GM12873 (cell line): Measurements from ENCODE around the gene DDX42.

Experiments used
- CTCF ChIP-seq: IDR thresholded peaks from 2 replicates; pipeline ENCODE4 v1.5.1; 2012; ENCODE audit warnings: low read depth, mild to moderate bottlenecking, moderate library complexity, low read length, control low read depth; ENCODE audit not compliant: insufficient read depth; ENCODE audit errors: missing control alignments

The DDX42 gene

GRCh38 chr17:63753215-63753614 is 20.8 kb upstream of the DDX42 start:
- TF ChIP-seq CTCF, result no peak

GRCh38 chr17:63754046-63754445 is 19.9 kb upstream of the DDX42 start:
- no peak for TF ChIP-seq CTCF

- TF ChIP-seq CTCF, result no peak
These were observed 15.5 kb upstream of the DDX42 start for GRCh38 chr17:63758428-63758827.

GRCh38 chr17:63760771-63761539 is 13.0 kb upstream of the DDX42 start:
- TF ChIP-seq CTCF, result no peak

GRCh38 chr17:63762161-63763078 is 11.6 kb upstream of the DDX42 start:
- TF ChIP-seq CTCF, result no peak

GRCh38 chr17:63764716-63765115 is 9.3 kb upstream of the DDX42 start:
- no peak for TF ChIP-seq CTCF

- TF ChIP-seq CTCF, result no peak
These were observed 7.2 kb upstream of the DDX42 start for GRCh38 chr17:63766754-63767153.
